Prostate gland (tissue), 2 donors: Measurements from ENCODE around the gene DNM3.

Source experiments
- CTCF ChIP-seq, 4 experiments: fragments of 200-600 bp in 2 of 4; fragments of 450-650 bp in 2 of 4; sonication (generic) in 2 of 4; IDR thresholded peaks; 1 replicate in 3 of 4; 2 replicates in 1 of 4; pipeline ENCODE4 v1.5.1; 2016 to 2019; ENCODE audit warnings: antibody characterized with exemption in 4 of 4, mild to moderate bottlenecking in 2 of 4, moderate library complexity in 2 of 4
- POLR2A ChIP-seq: fragments of 450-650 bp; IDR thresholded peaks from one replicate; pipeline ENCODE4 v1.6.1; 2016; ENCODE audit warnings: antibody characterized with exemption, mild to moderate bottlenecking
- POLR2AphosphoS5 ChIP-seq: sonication (generic); formaldehyde crosslinking; IDR thresholded peaks from one replicate; pipeline ENCODE4 v1.6.1; 2017; ENCODE audit warnings: antibody characterized with exemption

- TF ChIP-seq CTCF (IDR thresholded peaks at IDR 0.05) (no peak), POLR2AphosphoS5 (no peak), POLR2A (no peak)
Observed at GRCh38 chr1:171902527-171902926, 61.2 kb downstream of the DNM3 start.
